Liver (tissue), 9 donors: ENCODE results near the gene LOXHD1. TPM values are rescaled to one million over a fixed set of nuclear protein-coding genes. Genes with fewer than 3 reads are reported as not detected.

Experiments
- DNase-seq: peaks from one replicate; pipeline ENCODE4 v3.0.0-alpha.2; 2017; ENCODE audit warnings: low spot score
- H3K27ac ChIP-seq, 2 donors: one replicate each; pipeline ENCODE4 v1.7.0; 2013; ENCODE audit warnings: inconsistent platforms in 2 of 2, low read length in 2 of 2, control low read depth in 1 of 2, low read depth in 1 of 2, mild to moderate bottlenecking in 1 of 2
- H3K27me3 ChIP-seq, 4 donors: one replicate each; pipeline versions ENCODE4 v1.6.1 to v1.7.0; 2013; ENCODE audit warnings: low read length in 3 of 4, inconsistent platforms in 1 of 4, mild to moderate bottlenecking in 1 of 4, moderate library complexity in 1 of 4; ENCODE audit not compliant: control insufficient read depth in 4 of 4, insufficient read depth in 4 of 4
- H3K36me3 ChIP-seq, 4 donors: one replicate each; pipeline versions ENCODE4 v1.6.1 to v1.7.0; 2013; ENCODE audit warnings: low read length in 3 of 4, mild to moderate bottlenecking in 3 of 4, low read depth in 1 of 4, moderate library complexity in 1 of 4; ENCODE audit not compliant: control insufficient read depth in 4 of 4, insufficient read depth in 3 of 4
- H3K4me1 ChIP-seq, 4 donors: one replicate each; pipeline versions ENCODE4 v1.6.1 to v1.7.0; 2013; ENCODE audit warnings: low read length in 3 of 4, mild to moderate bottlenecking in 3 of 4, moderate library complexity in 1 of 4; ENCODE audit not compliant: control insufficient read depth in 4 of 4, insufficient read depth in 4 of 4
- H3K4me3 ChIP-seq, 3 donors: one replicate each; pipeline versions ENCODE4 v1.6.1 to v1.7.0; 2013; ENCODE audit warnings: low read length in 3 of 3, control low read depth in 1 of 3, low read depth in 1 of 3, mild to moderate bottlenecking in 1 of 3
- H3K9ac ChIP-seq, 2 donors: one replicate each; pipeline ENCODE4 v1.7.0; 2013; ENCODE audit warnings: low read length in 2 of 2, mild to moderate bottlenecking in 2 of 2, moderate library complexity in 2 of 2, control low read depth in 1 of 2, low read depth in 1 of 2
- H3K9me3 ChIP-seq, 4 donors: one replicate each; pipeline versions ENCODE4 v1.6.1 to v1.7.0; 2013; ENCODE audit warnings: low read length in 3 of 4; ENCODE audit not compliant: control insufficient read depth in 4 of 4
- EGR1 ChIP-seq, 2 donors: IDR thresholded peaks; 2 replicates each; pipeline ENCODE4 v1.6.1; 2016 to 2018; ENCODE audit warnings: antibody characterized with exemption in 2 of 2, low read depth in 2 of 2
- FOXA1 ChIP-seq: IDR thresholded peaks from 2 replicates; pipeline ENCODE4 v1.6.1; 2016; ENCODE audit warnings: antibody characterized with exemption
- FOXA2 ChIP-seq: IDR thresholded peaks from 2 replicates; pipeline ENCODE4 v1.6.1; 2016; ENCODE audit warnings: antibody characterized with exemption
- GABPA ChIP-seq, 2 donors: IDR thresholded peaks in 1 of 2; conservative IDR thresholded peaks in 1 of 2; 2 replicates each; pipeline ENCODE4 v1.6.1; 2016; ENCODE audit warnings: antibody characterized with exemption in 2 of 2, mild to moderate bottlenecking in 1 of 2, moderate library complexity in 1 of 2
- HNF4A ChIP-seq, 2 donors: conservative IDR thresholded peaks; 2 replicates each; pipeline ENCODE4 v1.6.1; 2016; ENCODE audit warnings: antibody characterized with exemption in 2 of 2, mild to moderate bottlenecking in 2 of 2
- HNF4G ChIP-seq: IDR thresholded peaks from 2 replicates; pipeline ENCODE4 v1.6.1; 2016; ENCODE audit warnings: antibody characterized with exemption
- JUND ChIP-seq, 2 donors: IDR thresholded peaks; 2 replicates each; pipeline ENCODE4 v1.6.1; 2016; ENCODE audit warnings: antibody characterized with exemption in 2 of 2
- NR2F2 ChIP-seq: IDR thresholded peaks from 2 replicates; pipeline ENCODE4 v1.6.1; 2016; ENCODE audit warnings: antibody characterized with exemption
- RAD21 ChIP-seq, 2 donors: IDR thresholded peaks; 2 replicates each; pipeline ENCODE4 v1.6.1; 2016; ENCODE audit warnings: antibody characterized with exemption in 2 of 2, mild to moderate bottlenecking in 2 of 2
- SP1 ChIP-seq: IDR thresholded peaks from 2 replicates; pipeline ENCODE4 v1.6.1; 2018; ENCODE audit warnings: antibody characterized with exemption, mild to moderate bottlenecking
- YY1 ChIP-seq: IDR thresholded peaks from 2 replicates; pipeline ENCODE4 v1.6.1; 2016; ENCODE audit warnings: antibody characterized with exemption, mild to moderate bottlenecking
- WGBS: extraction: QIAGEN DNeasy Blood & Tissue Kit; methylation state at CpG from one replicate; pipeline ENCODE4 v1.1.7; 2013; 5-methylcytosine and 5-hydroxymethylcytosine counted together
- polyA plus RNA-seq, 2 donors: library from polyadenylated mRNA; stranded (reverse) in 1 of 2; unstranded in 1 of 2; fragments of 200-250 nt in 1 of 2; fragments of >200 nt in 1 of 2; fragmentation: Nextera tagmentation in 1 of 2; extraction: Ambion mirVana in 1 of 2; gene quantifications; one replicate each; pipeline versions ENCODE4 v1.2.1 to v1.2.3, GENCODE V29; 2013 to 2015
- total RNA-seq, 2 donors: library from RNA; depleted of rRNA; stranded (reverse); fragments of >200 nt; gene quantifications; one replicate each; pipeline ENCODE4 v1.2.3, GENCODE V29; 2014
- TF ChIP-seq, protein P1 (sequence below): fragments of 150-350 bp; IDR thresholded peaks from 2 replicates; pipeline ENCODE4 v1.5.1; 2017; ENCODE audit warnings: improper control_type of control experiment, low read depth, low read length; ENCODE audit not compliant: missing input control
- TF ChIP-seq, protein P2 (sequence below): IDR thresholded peaks from 2 replicates; pipeline ENCODE4 v1.6.1; 2016; ENCODE audit warnings: antibody characterized with exemption
- TF ChIP-seq, protein P3 (sequence below): IDR thresholded peaks from 2 replicates; pipeline ENCODE4 v1.6.1; 2016; ENCODE audit warnings: antibody characterized with exemption, mild to moderate bottlenecking
- TF ChIP-seq, protein P4 (sequence below): IDR thresholded peaks from 2 replicates; pipeline ENCODE4 v1.6.1; 2016; ENCODE audit warnings: antibody characterized with exemption
- donor health status: healthy.
- donor health status: healthy.
- donor health status: healthy.
- donor health status: healthy.
- donor health status: healthy.

The LOXHD1 gene
- total and polyA plus RNA-seq, 4 donors = 0.09 to 0.25 TPM; not detected in 2

DNA sequence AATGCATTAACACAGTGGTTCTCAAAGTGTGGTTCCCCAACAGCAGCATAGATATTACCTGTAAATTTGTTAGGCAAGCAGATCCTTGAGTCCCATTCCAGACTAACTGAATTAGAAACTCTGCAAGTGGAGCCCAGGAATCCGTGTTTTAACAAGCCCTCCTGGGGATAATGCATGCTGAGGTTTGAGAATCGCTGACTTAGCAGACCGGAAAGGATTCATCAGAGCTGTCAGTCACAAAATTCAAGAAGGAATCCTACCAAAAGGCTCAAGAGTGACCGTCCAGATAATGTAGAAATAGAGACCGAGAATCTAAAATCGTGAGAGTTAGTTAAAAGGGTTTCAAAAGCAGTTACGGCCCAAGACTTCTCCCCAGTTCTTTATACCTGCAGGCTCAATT lies 66.9 kb downstream of the LOXHD1 start (continued):
- TF ChIP-seq, protein P1, sequence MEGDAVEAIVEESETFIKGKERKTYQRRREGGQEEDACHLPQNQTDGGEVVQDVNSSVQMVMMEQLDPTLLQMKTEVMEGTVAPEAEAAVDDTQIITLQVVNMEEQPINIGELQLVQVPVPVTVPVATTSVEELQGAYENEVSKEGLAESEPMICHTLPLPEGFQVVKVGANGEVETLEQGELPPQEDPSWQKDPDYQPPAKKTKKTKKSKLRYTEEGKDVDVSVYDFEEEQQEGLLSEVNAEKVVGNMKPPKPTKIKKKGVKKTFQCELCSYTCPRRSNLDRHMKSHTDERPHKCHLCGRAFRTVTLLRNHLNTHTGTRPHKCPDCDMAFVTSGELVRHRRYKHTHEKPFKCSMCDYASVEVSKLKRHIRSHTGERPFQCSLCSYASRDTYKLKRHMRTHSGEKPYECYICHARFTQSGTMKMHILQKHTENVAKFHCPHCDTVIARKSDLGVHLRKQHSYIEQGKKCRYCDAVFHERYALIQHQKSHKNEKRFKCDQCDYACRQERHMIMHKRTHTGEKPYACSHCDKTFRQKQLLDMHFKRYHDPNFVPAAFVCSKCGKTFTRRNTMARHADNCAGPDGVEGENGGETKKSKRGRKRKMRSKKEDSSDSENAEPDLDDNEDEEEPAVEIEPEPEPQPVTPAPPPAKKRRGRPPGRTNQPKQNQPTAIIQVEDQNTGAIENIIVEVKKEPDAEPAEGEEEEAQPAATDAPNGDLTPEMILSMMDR = no peak
- no peak for TF ChIP-seq HNF4G
- TF ChIP-seq EGR1 (IDR thresholded peaks at IDR 0.05; ENCODE audit: low read depth in 2 of 2) = no peak
- TF ChIP-seq, protein P2, sequence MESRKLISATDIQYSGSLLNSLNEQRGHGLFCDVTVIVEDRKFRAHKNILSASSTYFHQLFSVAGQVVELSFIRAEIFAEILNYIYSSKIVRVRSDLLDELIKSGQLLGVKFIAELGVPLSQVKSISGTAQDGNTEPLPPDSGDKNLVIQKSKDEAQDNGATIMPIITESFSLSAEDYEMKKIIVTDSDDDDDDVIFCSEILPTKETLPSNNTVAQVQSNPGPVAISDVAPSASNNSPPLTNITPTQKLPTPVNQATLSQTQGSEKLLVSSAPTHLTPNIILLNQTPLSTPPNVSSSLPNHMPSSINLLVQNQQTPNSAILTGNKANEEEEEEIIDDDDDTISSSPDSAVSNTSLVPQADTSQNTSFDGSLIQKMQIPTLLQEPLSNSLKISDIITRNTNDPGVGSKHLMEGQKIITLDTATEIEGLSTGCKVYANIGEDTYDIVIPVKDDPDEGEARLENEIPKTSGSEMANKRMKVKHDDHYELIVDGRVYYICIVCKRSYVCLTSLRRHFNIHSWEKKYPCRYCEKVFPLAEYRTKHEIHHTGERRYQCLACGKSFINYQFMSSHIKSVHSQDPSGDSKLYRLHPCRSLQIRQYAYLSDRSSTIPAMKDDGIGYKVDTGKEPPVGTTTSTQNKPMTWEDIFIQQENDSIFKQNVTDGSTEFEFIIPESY = no peak
- TF ChIP-seq SP1 = no peak
- TF ChIP-seq NR2F2 = no peak
- no peak for TF ChIP-seq GABPA (IDR thresholded peaks at IDR 0.05 in 1 of 2, conservative IDR thresholded peaks at IDR 0.05 in 1 of 2)

DNA sequence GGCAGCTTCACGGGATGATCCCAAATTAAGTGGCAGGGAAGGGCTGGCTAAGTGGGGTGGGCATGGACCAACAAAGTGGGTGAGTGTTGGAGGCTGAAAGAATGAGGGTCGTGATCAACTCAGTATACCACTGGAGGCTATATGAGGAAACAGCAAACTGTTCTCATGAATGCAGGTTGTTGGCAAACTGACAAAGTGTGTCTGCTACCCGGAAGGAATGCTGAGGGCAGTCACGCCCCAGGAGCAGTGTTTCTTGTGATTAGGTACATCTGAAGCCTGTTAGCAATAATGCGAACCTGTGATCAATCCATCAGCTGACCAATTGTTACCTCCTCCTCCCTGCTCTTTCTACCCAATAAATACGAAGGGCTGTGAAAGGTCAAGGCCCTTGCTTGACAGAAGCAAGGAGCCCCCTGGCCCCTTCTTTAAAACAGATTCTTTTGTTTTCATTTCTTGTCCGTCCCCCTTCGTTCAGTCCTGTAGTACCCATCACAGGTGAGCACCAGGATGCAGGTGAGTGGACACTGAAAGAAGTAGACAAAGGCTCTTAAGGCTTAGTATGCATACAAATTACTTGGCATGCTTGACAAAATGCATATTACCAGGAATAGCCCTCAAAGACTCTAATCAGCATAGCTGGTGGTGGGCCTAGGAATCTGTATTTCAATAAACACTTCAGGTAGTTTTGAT lies 67.9 kb downstream of the LOXHD1 start:
- no peaks in the 10 kb centered on the region for H3K36me3 ChIP-seq
- no peaks in the 10 kb centered on the region for H3K4me1 ChIP-seq
- 74% methylated on average over 8 of the region's 8 CpGs for WGBS
- no peaks in the 10 kb centered on the region for H3K27me3 ChIP-seq
- DNase-seq = no peak
- H3K4me3 ChIP-seq = no peak overlapping the region
- TF ChIP-seq FOXA2 (no peak), RAD21 (IDR thresholded peaks at IDR 0.05) (no peak), FOXA1 (no peak), HNF4A (conservative IDR thresholded peaks at IDR 0.05) (no peak), EGR1 (IDR thresholded peaks at IDR 0.05; ENCODE audit: low read depth in 2 of 2) (no peak), JUND (IDR thresholded peaks at IDR 0.05) (no peak), NR2F2 (no peak), YY1 (no peak), HNF4G (no peak)
- TF ChIP-seq, protein P2 = no peak
- TF ChIP-seq, protein P3, sequence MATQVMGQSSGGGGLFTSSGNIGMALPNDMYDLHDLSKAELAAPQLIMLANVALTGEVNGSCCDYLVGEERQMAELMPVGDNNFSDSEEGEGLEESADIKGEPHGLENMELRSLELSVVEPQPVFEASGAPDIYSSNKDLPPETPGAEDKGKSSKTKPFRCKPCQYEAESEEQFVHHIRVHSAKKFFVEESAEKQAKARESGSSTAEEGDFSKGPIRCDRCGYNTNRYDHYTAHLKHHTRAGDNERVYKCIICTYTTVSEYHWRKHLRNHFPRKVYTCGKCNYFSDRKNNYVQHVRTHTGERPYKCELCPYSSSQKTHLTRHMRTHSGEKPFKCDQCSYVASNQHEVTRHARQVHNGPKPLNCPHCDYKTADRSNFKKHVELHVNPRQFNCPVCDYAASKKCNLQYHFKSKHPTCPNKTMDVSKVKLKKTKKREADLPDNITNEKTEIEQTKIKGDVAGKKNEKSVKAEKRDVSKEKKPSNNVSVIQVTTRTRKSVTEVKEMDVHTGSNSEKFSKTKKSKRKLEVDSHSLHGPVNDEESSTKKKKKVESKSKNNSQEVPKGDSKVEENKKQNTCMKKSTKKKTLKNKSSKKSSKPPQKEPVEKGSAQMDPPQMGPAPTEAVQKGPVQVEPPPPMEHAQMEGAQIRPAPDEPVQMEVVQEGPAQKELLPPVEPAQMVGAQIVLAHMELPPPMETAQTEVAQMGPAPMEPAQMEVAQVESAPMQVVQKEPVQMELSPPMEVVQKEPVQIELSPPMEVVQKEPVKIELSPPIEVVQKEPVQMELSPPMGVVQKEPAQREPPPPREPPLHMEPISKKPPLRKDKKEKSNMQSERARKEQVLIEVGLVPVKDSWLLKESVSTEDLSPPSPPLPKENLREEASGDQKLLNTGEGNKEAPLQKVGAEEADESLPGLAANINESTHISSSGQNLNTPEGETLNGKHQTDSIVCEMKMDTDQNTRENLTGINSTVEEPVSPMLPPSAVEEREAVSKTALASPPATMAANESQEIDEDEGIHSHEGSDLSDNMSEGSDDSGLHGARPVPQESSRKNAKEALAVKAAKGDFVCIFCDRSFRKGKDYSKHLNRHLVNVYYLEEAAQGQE = no peak
- TF ChIP-seq, protein P4, sequence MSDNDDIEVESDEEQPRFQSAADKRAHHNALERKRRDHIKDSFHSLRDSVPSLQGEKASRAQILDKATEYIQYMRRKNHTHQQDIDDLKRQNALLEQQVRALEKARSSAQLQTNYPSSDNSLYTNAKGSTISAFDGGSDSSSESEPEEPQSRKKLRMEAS = no peak
- TF ChIP-seq, protein P1 = no peak
- no peak overlapping the region for H3K27ac ChIP-seq
- H3K9me3 ChIP-seq = no peaks in the 10 kb centered on the region
- no peak overlapping the region for H3K9ac ChIP-seq
